ENCODE results near the gene DLGAP1.

The DLGAP1 gene

GRCh38 chr18:4233468-4233867 lies 221.6 kb downstream of the DLGAP1 start:
- DNase-seq (ENCODE audit: extremely low spot score) = no peak
- TF ChIP-seq BHLHE40 (IDR thresholded peaks at IDR 0.05; ENCODE audit: borderline replicate concordance) = no peak
- TF ChIP-seq SUZ12 (IDR thresholded peaks at IDR 0.05) = no peak
- TF ChIP-seq LEF1 (IDR thresholded peaks at IDR 0.05; ENCODE audit: borderline replicate concordance) = no peak
- no peak for TF ChIP-seq TARDBP (IDR thresholded peaks at IDR 0.05)
- no peak for TF ChIP-seq L3MBTL2 (conservative IDR thresholded peaks at IDR 0.05)
- TF ChIP-seq FOXM1 (IDR thresholded peaks at IDR 0.05; ENCODE audit: borderline replicate concordance) = no peak
- no peak for TF ChIP-seq PKNOX1 (IDR thresholded peaks at IDR 0.05)
- no peak for TF ChIP-seq SP1 (IDR thresholded peaks at IDR 0.05)
- ChIA-PET POLR2A (no interaction called here), CTCF (no interaction called here)

- no peak for TF ChIP-seq FOXA1 (IDR thresholded peaks at IDR 0.05)
- no peak for TF ChIP-seq BHLHE40 (IDR thresholded peaks at IDR 0.05; ENCODE audit: borderline replicate concordance)
- no peak for TF ChIP-seq CTBP1 (IDR thresholded peaks at IDR 0.05; ENCODE audit: borderline replicate concordance)
- TF ChIP-seq TARDBP (IDR thresholded peaks at IDR 0.05) = no peak
- TF ChIP-seq FOXM1 (IDR thresholded peaks at IDR 0.05; ENCODE audit: borderline replicate concordance) = no peak
- TF ChIP-seq HDGF (IDR thresholded peaks at IDR 0.05; ENCODE audit: borderline replicate concordance) = no peak
- no peak for TF ChIP-seq SP1 (IDR thresholded peaks at IDR 0.05)
- TF ChIP-seq NFRKB (IDR thresholded peaks at IDR 0.05) = no peak
- no peak for TF ChIP-seq ZNF384 (IDR thresholded peaks at IDR 0.05)
- no peak for TF ChIP-seq ELF4 (IDR thresholded peaks at IDR 0.05)
- TF ChIP-seq FOXK2 (IDR thresholded peaks at IDR 0.05) = no peak
- ChIA-PET POLR2A (no interaction called here), CTCF (no interaction called here)
- no peak for DNase-seq (ENCODE audit: extremely low spot score)
Measured at GRCh38 chr18:4232656-4233055, 222.5 kb downstream of the DLGAP1 start.

- DNase-seq (ENCODE audit: extremely low spot score) = no peak
- ChIA-PET CTCF (no interaction called here), POLR2A (no interaction called here)
- no peak for TF ChIP-seq HDGF (IDR thresholded peaks at IDR 0.05; ENCODE audit: borderline replicate concordance)
- no peak for TF ChIP-seq ZNF384 (IDR thresholded peaks at IDR 0.05)
- TF ChIP-seq CTBP1 (IDR thresholded peaks at IDR 0.05; ENCODE audit: borderline replicate concordance) = no peak
- TF ChIP-seq FOXK2 (IDR thresholded peaks at IDR 0.05) = no peak
- TF ChIP-seq FOXA1 (IDR thresholded peaks at IDR 0.05) = no peak
- no peak for TF ChIP-seq ARNT (IDR thresholded peaks at IDR 0.05)
Measured at GRCh38 chr18:4231260-4231659, 223.8 kb downstream of the DLGAP1 start.

- ChIA-PET CTCF (no interaction called here), POLR2A (no interaction called here)
- TF ChIP-seq ELF4 (IDR thresholded peaks at IDR 0.05) (no peak), PKNOX1 (IDR thresholded peaks at IDR 0.05) (no peak), FOXA1 (IDR thresholded peaks at IDR 0.05) (no peak), ARNT (IDR thresholded peaks at IDR 0.05) (no peak), LEF1 (IDR thresholded peaks at IDR 0.05; ENCODE audit: borderline replicate concordance) (no peak), TARDBP (IDR thresholded peaks at IDR 0.05) (no peak), HDGF (IDR thresholded peaks at IDR 0.05; ENCODE audit: borderline replicate concordance) (no peak), FOXM1 (IDR thresholded peaks at IDR 0.05; ENCODE audit: borderline replicate concordance) (no peak), ZNF384 (IDR thresholded peaks at IDR 0.05) (no peak), BHLHE40 (IDR thresholded peaks at IDR 0.05; ENCODE audit: borderline replicate concordance) (no peak)
- no peak for DNase-seq (ENCODE audit: extremely low spot score)
Measured at GRCh38 chr18:4230450-4231168, 224.5 kb downstream of the DLGAP1 start.

GRCh38 chr18:4224031-4224704 lies 230.9 kb downstream of the DLGAP1 start:
- CTCF ChIA-PET = no interaction called here
- TF ChIP-seq ARNT (IDR thresholded peaks at IDR 0.05) (no peak), L3MBTL2 (conservative IDR thresholded peaks at IDR 0.05) (no peak), CTBP1 (IDR thresholded peaks at IDR 0.05; ENCODE audit: borderline replicate concordance) (no peak), TARDBP (IDR thresholded peaks at IDR 0.05) (no peak), NFRKB (IDR thresholded peaks at IDR 0.05) (no peak)
- POLR2A ChIA-PET = no interaction called here
- no peak for DNase-seq (ENCODE audit: extremely low spot score)

GRCh38 chr18:4211111-4211837 lies 243.8 kb downstream of the DLGAP1 start:
- CTCF ChIA-PET = no interaction called here

More at GRCh38 chr18:4211111-4211837, 243.8 kb downstream of the DLGAP1 start:
- POLR2A ChIA-PET = no interaction called here
- no peak for TF ChIP-seq SUZ12 (IDR thresholded peaks at IDR 0.05)
- no peak for TF ChIP-seq ZNF384 (IDR thresholded peaks at IDR 0.05)
- TF ChIP-seq FOXM1 (IDR thresholded peaks at IDR 0.05; ENCODE audit: borderline replicate concordance) = no peak
- TF ChIP-seq ELF4 (IDR thresholded peaks at IDR 0.05) = no peak
- no peak for TF ChIP-seq SP1 (IDR thresholded peaks at IDR 0.05)
- no peak for TF ChIP-seq TARDBP (IDR thresholded peaks at IDR 0.05)
- no peak for TF ChIP-seq L3MBTL2 (conservative IDR thresholded peaks at IDR 0.05)
- TF ChIP-seq FOXK2 (IDR thresholded peaks at IDR 0.05) = no peak
- TF ChIP-seq PKNOX1 (IDR thresholded peaks at IDR 0.05) = no peak
- no peak for TF ChIP-seq BHLHE40 (IDR thresholded peaks at IDR 0.05; ENCODE audit: borderline replicate concordance)
- TF ChIP-seq ARNT (IDR thresholded peaks at IDR 0.05) = no peak
- no peak for TF ChIP-seq FOXA1 (IDR thresholded peaks at IDR 0.05)
- no peak for TF ChIP-seq LEF1 (IDR thresholded peaks at IDR 0.05; ENCODE audit: borderline replicate concordance)
- no peak for TF ChIP-seq HDGF (IDR thresholded peaks at IDR 0.05; ENCODE audit: borderline replicate concordance)
- TF ChIP-seq NFRKB (IDR thresholded peaks at IDR 0.05) = no peak
- no peak for TF ChIP-seq CTBP1 (IDR thresholded peaks at IDR 0.05; ENCODE audit: borderline replicate concordance)
- DNase-seq (ENCODE audit: extremely low spot score) = no peak
